ENCODE data around the gene GRIK1.
A peak's percentile ranks its signal among the peaks of the same experiment; 100 is the strongest.

GRIK1 gene

GRCh38 chr21:29788752-29789151 lies 151.0 kb downstream of the GRIK1 start:
- no peak overlapping the region for H3K27ac ChIP-seq (ENCODE audit: low read depth, low read length)
- no peaks in the 10 kb centered on the region for H3K36me3 ChIP-seq (ENCODE audit: control insufficient read depth, insufficient read depth, low read length)
- H3K4me3 ChIP-seq (ENCODE audit: low read depth, low read length) = no peak overlapping the region
- H3K9ac ChIP-seq (ENCODE audit: low read length) = no peak overlapping the region
- no peaks in the 10 kb centered on the region for H3K27me3 ChIP-seq (ENCODE audit: control insufficient read depth, insufficient read depth, low read length)
- H3K4me1 ChIP-seq (ENCODE audit: control insufficient read depth, insufficient read depth, low read length) = peaks cover 17% of the 10 kb centered on the region; the same call in 1 of the 2 replicates
- H3K9me3 ChIP-seq (ENCODE audit: control insufficient read depth, insufficient read depth, low read depth, low read length) = no peaks in the 10 kb centered on the region

GRCh38 chr21:29787361-29787909 lies 152.4 kb downstream of the GRIK1 start:
- Histone ChIP-seq H3K27ac (ENCODE audit: low read depth, low read length) (no peak overlapping the region), H3K27me3 (ENCODE audit: control insufficient read depth, insufficient read depth, low read length) (no peaks in the 10 kb centered on the region), H3K4me3 (ENCODE audit: low read depth, low read length) (no peak overlapping the region), H3K9ac (ENCODE audit: low read length) (no peak overlapping the region), H3K4me1 (ENCODE audit: control insufficient read depth, insufficient read depth, low read length) (peaks cover 8% of the 10 kb centered on the region; the same call in 1 of the 2 replicates), H3K36me3 (ENCODE audit: control insufficient read depth, insufficient read depth, low read length) (no peaks in the 10 kb centered on the region), H3K9me3 (ENCODE audit: control insufficient read depth, insufficient read depth, low read depth, low read length) (no peaks in the 10 kb centered on the region)

GRCh38 chr21:29786496-29787360 lies 153.1 kb downstream of the GRIK1 start:
- Histone ChIP-seq H3K27me3 (ENCODE audit: control insufficient read depth, insufficient read depth, low read length) (no peaks in the 10 kb centered on the region), H3K9ac (ENCODE audit: low read length) (no peak overlapping the region), H3K4me3 (ENCODE audit: low read depth, low read length) (no peak overlapping the region)

DNA sequence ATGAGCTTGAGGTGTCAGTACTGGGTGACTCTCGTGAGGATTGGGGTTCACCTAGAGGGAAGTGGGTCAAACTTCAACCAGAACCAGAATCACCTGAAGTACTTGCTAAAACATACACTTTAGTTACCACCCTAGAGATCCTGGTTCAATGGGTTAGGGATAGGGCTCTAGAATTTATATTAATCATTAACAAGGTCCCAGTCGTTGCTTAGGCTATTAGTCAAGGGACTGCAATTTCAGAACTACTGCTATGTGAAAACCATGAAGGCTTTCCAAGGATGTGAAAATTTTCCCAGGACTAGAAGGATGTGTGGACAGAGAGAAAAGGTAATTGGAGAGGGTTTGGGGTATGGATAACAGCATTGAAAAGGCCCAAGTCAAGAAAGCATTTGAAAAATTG lies 162.6 kb downstream of the GRIK1 start:
- no peak overlapping the region for H3K9ac ChIP-seq (ENCODE audit: low read length)
- no peaks in the 10 kb centered on the region for H3K36me3 ChIP-seq (ENCODE audit: control insufficient read depth, insufficient read depth, low read length)
- H3K9me3 ChIP-seq (ENCODE audit: control insufficient read depth, insufficient read depth, low read depth, low read length) = no peaks in the 10 kb centered on the region
- no peaks in the 10 kb centered on the region for H3K4me1 ChIP-seq (ENCODE audit: control insufficient read depth, insufficient read depth, low read length)
- H3K27ac ChIP-seq (ENCODE audit: low read depth, low read length) = no peak overlapping the region
- no peaks in the 10 kb centered on the region for H3K27me3 ChIP-seq (ENCODE audit: control insufficient read depth, insufficient read depth, low read length)
- no peak overlapping the region for H3K4me3 ChIP-seq (ENCODE audit: low read depth, low read length)

More at GRCh38 chr21:29786496-29787360, 153.1 kb downstream of the GRIK1 start:
- peaks cover 8% of the 10 kb centered on the region; the same call in 1 of the 2 replicates for H3K4me1 ChIP-seq (ENCODE audit: control insufficient read depth, insufficient read depth, low read length)
- H3K27ac ChIP-seq (ENCODE audit: low read depth, low read length) = no peak overlapping the region
- no peaks in the 10 kb centered on the region for H3K9me3 ChIP-seq (ENCODE audit: control insufficient read depth, insufficient read depth, low read depth, low read length)
- no peaks in the 10 kb centered on the region for H3K36me3 ChIP-seq (ENCODE audit: control insufficient read depth, insufficient read depth, low read length)

DNA sequence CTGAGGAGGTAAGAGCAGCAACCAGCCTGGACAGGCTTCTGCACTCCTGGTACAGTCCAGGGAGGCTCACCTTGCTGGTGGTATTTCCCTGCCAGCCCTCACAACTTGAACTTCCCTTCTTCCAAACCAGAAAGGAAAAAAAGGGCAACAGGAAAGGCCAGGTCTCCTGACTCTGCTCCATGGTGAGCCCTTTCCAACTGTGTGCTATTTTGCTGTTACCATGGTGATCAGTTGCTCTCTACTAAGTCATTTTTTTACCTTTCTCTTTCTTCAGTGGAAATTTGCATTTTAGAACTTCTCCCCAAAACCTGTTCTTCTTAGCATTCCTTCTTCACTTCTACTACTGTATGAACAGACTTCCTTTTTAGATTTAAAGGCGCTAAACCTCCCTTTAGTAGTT lies 164.3 kb downstream of the GRIK1 start:
- no peaks in the 10 kb centered on the region for H3K27me3 ChIP-seq (ENCODE audit: control insufficient read depth, insufficient read depth, low read length)
- H3K9ac ChIP-seq (ENCODE audit: low read length) = no peak overlapping the region
- H3K36me3 ChIP-seq (ENCODE audit: control insufficient read depth, insufficient read depth, low read length) = no peaks in the 10 kb centered on the region
- H3K4me3 ChIP-seq (ENCODE audit: low read depth, low read length) = no peak overlapping the region
- H3K9me3 ChIP-seq (ENCODE audit: control insufficient read depth, insufficient read depth, low read depth, low read length) = no peaks in the 10 kb centered on the region
- H3K27ac ChIP-seq (ENCODE audit: low read depth, low read length) = no peak overlapping the region
- no peaks in the 10 kb centered on the region for H3K4me1 ChIP-seq (ENCODE audit: control insufficient read depth, insufficient read depth, low read length)

DNA sequence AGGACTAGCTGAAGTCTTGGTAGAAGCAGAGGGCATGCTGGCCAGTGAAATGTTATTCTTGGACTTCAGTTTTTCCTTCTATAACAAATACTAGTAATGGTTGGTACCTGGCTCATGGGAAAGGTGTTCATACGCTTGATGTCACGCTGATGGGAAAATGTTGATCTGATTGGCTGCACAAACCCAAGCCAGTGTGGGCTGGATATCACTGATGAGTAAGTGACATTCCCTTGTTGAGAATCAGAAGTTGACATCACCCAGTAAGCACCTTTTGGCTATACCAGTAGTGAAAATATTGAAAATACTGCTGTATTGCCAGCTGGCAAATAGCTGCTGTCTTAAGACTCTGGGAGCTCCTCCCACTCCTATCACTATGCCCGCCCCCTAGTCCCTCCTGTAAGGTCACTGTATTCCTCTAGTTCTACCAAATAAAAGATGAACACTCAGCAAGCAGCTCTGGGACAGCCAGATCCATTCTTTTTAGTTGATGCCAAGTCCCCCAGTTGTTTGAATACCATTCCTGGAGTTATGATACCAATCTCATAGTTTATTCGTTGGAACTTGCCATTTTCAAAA lies 168.2 kb downstream of the GRIK1 start:
- Histone ChIP-seq H3K9me3 (ENCODE audit: control insufficient read depth, insufficient read depth, low read depth, low read length) (no peaks in the 10 kb centered on the region), H3K9ac (ENCODE audit: low read length) (no peak overlapping the region), H3K27ac (ENCODE audit: low read depth, low read length) (no peak overlapping the region)

DNA sequence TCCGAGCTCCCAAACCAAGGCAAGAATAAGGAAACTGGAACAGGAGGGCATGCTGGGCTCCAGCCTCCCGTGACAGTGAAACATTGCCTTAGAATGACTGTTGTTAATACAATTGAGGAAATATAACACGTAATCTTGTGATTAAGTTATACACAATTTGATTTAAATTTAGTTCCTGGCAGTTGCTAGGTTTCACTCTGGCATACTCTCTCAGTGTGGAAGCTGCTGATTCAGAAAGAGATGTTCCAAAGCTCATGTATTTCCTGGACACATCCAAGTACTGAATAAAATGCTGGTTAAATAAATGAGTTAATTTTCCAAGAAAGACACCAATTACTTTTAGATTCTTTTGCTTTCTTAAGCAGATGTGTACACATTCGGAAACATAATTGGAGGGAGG lies 176.1 kb downstream of the GRIK1 start:
- no peak overlapping the region for H3K4me3 ChIP-seq (ENCODE audit: low read depth, low read length)
- no peak overlapping the region for H3K9ac ChIP-seq (ENCODE audit: low read length)
- H3K27ac ChIP-seq (ENCODE audit: low read depth, low read length) = no peak overlapping the region
- no peaks in the 10 kb centered on the region for H3K4me1 ChIP-seq (ENCODE audit: control insufficient read depth, insufficient read depth, low read length)
- no peaks in the 10 kb centered on the region for H3K9me3 ChIP-seq (ENCODE audit: control insufficient read depth, insufficient read depth, low read depth, low read length)
- H3K36me3 ChIP-seq (ENCODE audit: control insufficient read depth, insufficient read depth, low read length) = no peaks in the 10 kb centered on the region
- H3K27me3 ChIP-seq (ENCODE audit: control insufficient read depth, insufficient read depth, low read length) = no peaks in the 10 kb centered on the region

More for the DNA sequence above, 168.2 kb downstream of the GRIK1 start:
- Histone ChIP-seq H3K36me3 (ENCODE audit: control insufficient read depth, insufficient read depth, low read length) (no peaks in the 10 kb centered on the region), H3K4me1 (ENCODE audit: control insufficient read depth, insufficient read depth, low read length) (no peaks in the 10 kb centered on the region), H3K4me3 (ENCODE audit: low read depth, low read length) (no peak overlapping the region), H3K27me3 (ENCODE audit: control insufficient read depth, insufficient read depth, low read length) (no peaks in the 10 kb centered on the region)

DNA sequence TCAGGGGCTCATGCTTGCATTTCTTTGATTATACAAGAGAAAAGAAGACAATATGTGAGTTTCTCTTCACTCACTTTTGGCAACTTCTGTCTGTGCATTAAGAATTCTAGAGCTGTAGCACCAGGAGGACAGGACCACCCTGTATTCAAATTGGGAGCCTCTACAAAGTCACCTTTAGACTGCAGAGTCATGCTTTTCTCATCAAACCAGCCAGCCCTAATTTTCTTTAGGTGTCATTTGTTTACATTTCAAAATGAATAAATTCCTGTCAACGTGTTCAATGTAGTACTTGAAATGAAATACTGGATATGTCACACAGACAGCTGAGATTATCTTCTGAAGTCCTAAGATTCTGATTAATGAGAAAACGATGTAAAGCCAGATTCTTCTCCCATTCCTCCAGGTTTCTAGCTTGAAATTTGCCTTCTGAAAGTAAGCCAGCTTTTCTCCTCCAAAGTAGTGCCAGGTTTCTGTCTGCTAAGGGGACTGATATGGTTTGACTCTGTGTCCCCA lies 177.2 kb downstream of the GRIK1 start:
- Histone ChIP-seq H3K27me3 (ENCODE audit: control insufficient read depth, insufficient read depth, low read length) (no peaks in the 10 kb centered on the region), H3K9me3 (ENCODE audit: control insufficient read depth, insufficient read depth, low read depth, low read length) (no peaks in the 10 kb centered on the region), H3K9ac (ENCODE audit: low read length) (no peak overlapping the region), H3K4me1 (ENCODE audit: control insufficient read depth, insufficient read depth, low read length) (no peaks in the 10 kb centered on the region), H3K27ac (ENCODE audit: low read depth, low read length) (no peak overlapping the region), H3K4me3 (ENCODE audit: low read depth, low read length) (no peak overlapping the region), H3K36me3 (ENCODE audit: control insufficient read depth, insufficient read depth, low read length) (no peaks in the 10 kb centered on the region)

- Histone ChIP-seq H3K9ac (ENCODE audit: low read length) (no peak overlapping the region), H3K36me3 (ENCODE audit: control insufficient read depth, insufficient read depth, low read length) (no peaks in the 10 kb centered on the region), H3K27me3 (ENCODE audit: control insufficient read depth, insufficient read depth, low read length) (no peaks in the 10 kb centered on the region), H3K4me1 (ENCODE audit: control insufficient read depth, insufficient read depth, low read length) (peaks cover 10% of the 10 kb centered on the region), H3K9me3 (ENCODE audit: control insufficient read depth, insufficient read depth, low read depth, low read length) (no peaks in the 10 kb centered on the region), H3K27ac (ENCODE audit: low read depth, low read length) (no peak overlapping the region), H3K4me3 (ENCODE audit: low read depth, low read length) (no peak overlapping the region)
These were observed 186.6 kb downstream of the GRIK1 start for GRCh38 chr21:29753216-29753615.

DNA sequence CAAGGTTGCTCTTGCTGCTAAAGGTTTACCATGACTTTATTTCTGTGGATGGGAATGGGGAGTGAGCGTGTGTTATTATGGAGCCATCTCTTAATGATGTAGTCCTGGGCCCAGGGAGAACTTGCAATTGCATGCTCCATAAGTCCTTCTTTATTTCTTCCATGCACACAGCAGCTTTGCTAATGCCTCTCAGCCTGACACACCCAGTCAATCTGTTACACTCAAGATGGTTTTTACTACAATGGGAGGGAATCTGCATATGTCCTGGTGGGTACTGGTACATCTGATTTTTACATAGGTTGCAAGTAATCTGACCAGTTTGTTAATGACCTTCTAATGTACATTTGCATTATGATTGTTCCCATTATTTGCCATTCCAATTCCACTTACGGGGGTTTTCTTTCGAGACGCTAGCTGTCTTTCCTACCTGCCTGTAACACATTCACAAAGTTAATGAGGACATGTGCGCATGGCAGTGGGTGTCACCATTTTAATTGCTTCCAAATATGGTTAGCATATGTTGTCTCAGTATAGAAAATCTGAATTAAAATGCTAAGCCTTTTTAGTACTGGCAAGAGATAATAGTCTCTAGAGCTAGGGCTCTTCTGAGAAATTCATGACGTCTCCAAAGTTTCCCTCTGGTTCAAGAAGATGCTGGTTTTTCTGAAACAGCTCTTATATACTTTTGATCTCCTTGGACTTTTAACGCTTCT lies 188.2 kb downstream of the GRIK1 start:
- peak overlapping the region; percentile 37 for H3K9ac ChIP-seq (ENCODE audit: low read length)
- no peaks in the 10 kb centered on the region for H3K36me3 ChIP-seq (ENCODE audit: control insufficient read depth, insufficient read depth, low read length)
- H3K27ac ChIP-seq (ENCODE audit: low read depth, low read length) = no peak overlapping the region
- no peaks in the 10 kb centered on the region for H3K9me3 ChIP-seq (ENCODE audit: control insufficient read depth, insufficient read depth, low read depth, low read length)
- H3K4me1 ChIP-seq (ENCODE audit: control insufficient read depth, insufficient read depth, low read length) = peaks cover 10% of the 10 kb centered on the region
- H3K4me3 ChIP-seq (ENCODE audit: low read depth, low read length) = no peak overlapping the region
- H3K27me3 ChIP-seq (ENCODE audit: control insufficient read depth, insufficient read depth, low read length) = no peaks in the 10 kb centered on the region
